Cardiac muscle cell (in vitro differentiated cells and primary cell): ENCODE measurements around the gene APOC4. TPM values are rescaled to one million over a fixed set of nuclear protein-coding genes. Genes with fewer than 3 reads are reported as not detected.

ENCODE experiments used
- DNase-seq, 2 donors: peaks; one replicate each; pipeline versions ENCODE4 v3.0.0 to v3.0.0-alpha.2; 2010 to 2017; ENCODE audit warnings: low read depth in 1 of 2, low spot score in 1 of 2
- H3K27ac ChIP-seq: fragments of 200-600 bp; sonication (generic); 2 replicates; pipeline ENCODE4 v1.5.1; 2016
- H3K27me3 ChIP-seq: fragments of 200-600 bp; sonication (generic); 2 replicates; pipeline ENCODE4 v1.6.0; 2016; ENCODE audit warnings: control low read depth
- H3K36me3 ChIP-seq: fragments of 200-600 bp; sonication (generic); 2 replicates; pipeline ENCODE4 v1.5.1; 2016; ENCODE audit warnings: control low read depth
- H3K4me1 ChIP-seq: fragments of 200-600 bp; sonication (generic); 2 replicates; pipeline ENCODE4 v1.8.1; 2017; ENCODE audit warnings: low read depth, mild to moderate bottlenecking, mixed run types
- H3K4me3 ChIP-seq: fragments of 200-600 bp; sonication (generic); 2 replicates; pipeline ENCODE4 v1.5.1; 2016; ENCODE audit warnings: mild to moderate bottlenecking
- H3K9me3 ChIP-seq: fragments of 200-600 bp; sonication (generic); 2 replicates; pipeline ENCODE4 v1.5.1; 2017; ENCODE audit warnings: low read depth, mild to moderate bottlenecking, control low read depth
- polyA plus RNA-seq: library from polyadenylated mRNA; unstranded; fragments of >200 nt; fragmentation: Nextera tagmentation; extraction: Ambion mirVana; gene quantifications from 2 replicates; pipeline ENCODE4 v1.2.1, GENCODE V29; 2016
- total RNA-seq: library from RNA; depleted of rRNA; stranded (reverse); fragments of >200 nt; gene quantifications from 2 replicates; pipeline ENCODE4 v1.2.3, GENCODE V29; 2016
- TF ChIP-seq, protein P1 (sequence below): IDR thresholded peaks from 2 replicates; pipeline ENCODE4 v1.5.1; 2012; ENCODE audit warnings: low read depth, mild to moderate bottlenecking, low read length

The APOC4 gene
- total and polyA plus RNA-seq, 2 experiments from 2014 or later, result not detected

DNA sequence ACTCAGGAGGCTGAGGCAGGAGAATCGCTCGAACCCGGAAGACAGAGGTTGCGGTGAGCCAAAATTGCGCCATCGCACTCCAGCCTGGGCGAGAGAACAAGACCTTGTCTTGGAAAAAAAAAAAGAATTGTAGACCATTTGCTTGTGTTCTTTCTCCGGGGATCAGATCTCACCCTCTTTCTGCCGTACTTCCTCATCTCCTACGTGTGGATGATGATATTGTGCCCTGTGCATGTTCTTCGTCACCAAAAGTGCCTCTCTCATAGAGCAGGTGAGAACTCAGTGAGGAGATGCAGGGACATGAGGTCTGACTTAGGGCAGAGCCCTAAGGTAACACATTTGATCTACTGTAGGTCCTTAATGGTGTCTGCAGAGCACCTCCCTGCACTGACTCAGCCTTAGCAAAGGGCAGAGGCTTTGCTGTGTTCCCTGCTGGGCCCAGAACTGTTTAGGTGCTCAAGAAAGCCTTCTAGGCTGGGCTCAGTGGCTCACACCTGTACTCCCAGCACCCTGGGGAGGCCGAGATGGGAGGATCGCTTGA is 5.1 kb downstream of the APOC4 start:
- DNase-seq, result no peak

DNA sequence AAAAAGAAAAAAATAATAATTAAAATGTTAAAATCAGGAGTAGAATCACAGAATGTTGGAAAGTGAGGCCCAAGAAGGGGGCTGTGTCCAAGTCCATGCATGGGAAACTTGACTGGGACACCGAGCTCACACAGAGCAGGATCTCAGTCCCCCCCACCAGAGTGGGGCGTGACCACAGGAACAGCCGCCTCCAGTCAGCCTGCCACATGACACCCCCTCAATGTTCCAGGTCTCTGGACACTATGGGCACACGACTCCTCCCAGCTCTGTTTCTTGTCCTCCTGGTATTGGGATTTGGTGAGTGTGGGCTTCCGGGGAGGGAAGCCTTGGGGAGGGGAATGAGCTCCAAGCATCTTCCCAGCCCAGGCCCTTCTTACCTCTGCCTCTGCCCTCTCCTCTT is 6.2 kb downstream of the APOC4 start:
- no peak overlapping the region for H3K27ac ChIP-seq
- peaks cover 6% of the 10 kb centered on the region for H3K36me3 ChIP-seq
- no peak for DNase-seq
- H3K4me1 ChIP-seq, result no peaks in the 10 kb centered on the region
- no peaks in the 10 kb centered on the region for H3K9me3 ChIP-seq
- no peak overlapping the region for H3K4me3 ChIP-seq
- TF ChIP-seq, protein P1, sequence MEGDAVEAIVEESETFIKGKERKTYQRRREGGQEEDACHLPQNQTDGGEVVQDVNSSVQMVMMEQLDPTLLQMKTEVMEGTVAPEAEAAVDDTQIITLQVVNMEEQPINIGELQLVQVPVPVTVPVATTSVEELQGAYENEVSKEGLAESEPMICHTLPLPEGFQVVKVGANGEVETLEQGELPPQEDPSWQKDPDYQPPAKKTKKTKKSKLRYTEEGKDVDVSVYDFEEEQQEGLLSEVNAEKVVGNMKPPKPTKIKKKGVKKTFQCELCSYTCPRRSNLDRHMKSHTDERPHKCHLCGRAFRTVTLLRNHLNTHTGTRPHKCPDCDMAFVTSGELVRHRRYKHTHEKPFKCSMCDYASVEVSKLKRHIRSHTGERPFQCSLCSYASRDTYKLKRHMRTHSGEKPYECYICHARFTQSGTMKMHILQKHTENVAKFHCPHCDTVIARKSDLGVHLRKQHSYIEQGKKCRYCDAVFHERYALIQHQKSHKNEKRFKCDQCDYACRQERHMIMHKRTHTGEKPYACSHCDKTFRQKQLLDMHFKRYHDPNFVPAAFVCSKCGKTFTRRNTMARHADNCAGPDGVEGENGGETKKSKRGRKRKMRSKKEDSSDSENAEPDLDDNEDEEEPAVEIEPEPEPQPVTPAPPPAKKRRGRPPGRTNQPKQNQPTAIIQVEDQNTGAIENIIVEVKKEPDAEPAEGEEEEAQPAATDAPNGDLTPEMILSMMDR, result no peak
- no peaks in the 10 kb centered on the region for H3K27me3 ChIP-seq

More for the DNA sequence above, 5.1 kb downstream of the APOC4 start:
- no peaks in the 10 kb centered on the region for H3K4me1 ChIP-seq
- no peak overlapping the region for H3K4me3 ChIP-seq
- H3K36me3 ChIP-seq, result peaks cover 6% of the 10 kb centered on the region
- H3K27me3 ChIP-seq, result no peaks in the 10 kb centered on the region
- H3K9me3 ChIP-seq, result no peaks in the 10 kb centered on the region
- H3K27ac ChIP-seq, result no peak overlapping the region
- TF ChIP-seq, protein P1, result no peak

DNA sequence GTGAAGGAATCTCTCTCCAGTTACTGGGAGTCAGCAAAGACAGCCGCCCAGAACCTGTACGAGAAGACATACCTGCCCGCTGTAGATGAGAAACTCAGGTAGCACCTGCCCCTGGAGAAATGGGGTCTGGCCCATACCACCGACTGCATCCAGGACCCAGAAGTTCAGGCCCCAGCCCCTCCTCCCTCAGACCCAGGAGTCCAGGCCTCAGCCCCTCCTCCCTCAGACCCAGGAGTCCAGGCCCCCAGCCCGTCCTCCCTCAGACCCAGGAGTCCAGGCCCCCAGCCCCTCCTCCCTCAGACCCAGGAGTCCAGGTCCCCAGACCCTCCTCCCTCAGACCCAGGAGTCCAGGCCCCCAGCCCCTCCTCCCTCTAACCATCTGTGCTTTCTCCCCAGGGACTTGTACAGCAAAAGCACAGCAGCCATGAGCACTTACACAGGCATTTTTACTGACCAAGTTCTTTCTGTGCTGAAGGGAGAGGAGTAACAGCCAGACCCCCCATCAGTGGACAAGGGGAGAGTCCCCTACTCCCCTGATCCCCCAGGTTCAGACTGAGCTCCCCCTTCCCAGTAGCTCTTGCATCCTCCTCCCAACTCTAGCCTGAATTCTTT is 6.8 kb downstream of the APOC4 start:
- H3K36me3 ChIP-seq, result peaks cover 6% of the 10 kb centered on the region
- H3K27ac ChIP-seq, result no peak overlapping the region
- no peaks in the 10 kb centered on the region for H3K4me1 ChIP-seq
- H3K9me3 ChIP-seq, result no peaks in the 10 kb centered on the region
- H3K4me3 ChIP-seq, result no peak overlapping the region
- H3K27me3 ChIP-seq, result no peaks in the 10 kb centered on the region
- no peak for DNase-seq
- TF ChIP-seq, protein P1, result no peak

DNA sequence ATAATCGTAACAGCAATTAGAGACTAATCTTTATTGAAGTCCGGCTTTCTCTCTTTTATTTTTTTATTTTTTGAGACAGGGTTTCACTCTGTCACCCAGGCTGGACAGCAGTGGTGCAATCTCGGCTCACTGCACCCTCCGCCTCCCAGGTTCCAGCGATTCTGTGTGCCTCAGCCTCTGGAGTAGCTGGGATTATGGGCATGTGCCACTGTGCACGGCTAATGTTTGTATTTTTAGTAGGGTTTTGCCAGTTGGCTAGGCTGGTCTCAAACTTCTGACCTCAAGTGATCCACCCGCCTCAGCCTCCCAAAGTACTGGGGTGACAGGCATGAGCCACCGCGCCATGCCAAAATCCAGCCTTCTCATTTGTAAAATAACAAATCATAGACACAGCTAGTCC is 7.5 kb downstream of the APOC4 start:
- Histone ChIP-seq H3K4me1 (no peaks in the 10 kb centered on the region), H3K9me3 (no peaks in the 10 kb centered on the region), H3K4me3 (no peak overlapping the region), H3K27me3 (no peaks in the 10 kb centered on the region), H3K36me3 (peaks cover 6% of the 10 kb centered on the region), H3K27ac (no peak overlapping the region)
- no peak for DNase-seq
- TF ChIP-seq, protein P1, result no peak

DNA sequence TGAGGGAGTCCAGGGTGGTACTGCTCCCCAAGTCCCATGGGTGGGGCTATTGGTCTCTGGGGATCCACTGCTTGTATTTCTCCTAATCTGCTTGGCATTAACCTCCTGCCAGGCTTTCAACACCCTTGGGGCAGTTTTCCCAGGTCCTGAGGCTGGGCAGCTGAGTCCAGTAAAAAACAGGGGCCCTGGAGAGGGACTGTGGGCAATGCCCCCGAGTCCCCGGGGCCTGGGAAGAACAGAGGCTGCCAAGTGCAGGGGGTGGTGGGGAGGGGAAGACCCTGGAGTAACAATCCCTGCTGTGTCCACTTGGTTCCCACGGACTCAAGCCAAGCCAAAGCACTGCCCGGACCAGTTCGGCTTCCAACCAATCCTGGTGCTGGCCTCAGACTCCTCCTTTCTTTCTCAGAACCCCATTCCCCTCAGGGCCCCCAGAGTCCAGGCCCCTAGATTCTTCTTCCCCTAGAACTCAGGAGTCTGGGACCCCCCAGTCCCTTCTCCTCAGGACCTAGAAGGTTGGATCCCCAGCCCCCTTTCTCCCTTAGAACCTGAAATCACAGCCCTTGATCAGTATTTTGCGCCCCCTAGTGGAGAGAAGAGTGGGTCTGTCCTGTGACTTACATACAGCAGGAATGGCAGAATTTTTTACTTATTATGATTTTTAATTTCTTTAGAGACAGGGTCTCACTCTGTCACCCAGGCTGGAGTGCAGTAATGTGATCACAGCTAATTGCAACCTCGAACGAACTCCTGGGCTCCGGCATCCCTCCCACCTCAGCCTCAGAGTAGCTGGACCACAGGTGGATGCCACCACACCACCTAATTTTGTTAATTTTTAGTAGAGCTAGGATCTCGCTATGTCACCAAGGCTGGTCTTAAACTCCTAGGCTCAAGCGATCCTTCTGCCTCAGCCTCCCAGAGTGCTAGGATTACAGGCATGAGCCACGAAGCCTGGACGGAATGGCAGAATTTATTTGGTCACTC is 9.4 kb downstream of the APOC4 start:
- H3K27ac ChIP-seq, result no peak overlapping the region
- no peak overlapping the region for H3K4me3 ChIP-seq
- DNase-seq, result peak; percentile 89 to 91
- H3K27me3 ChIP-seq, result no peaks in the 10 kb centered on the region
- TF ChIP-seq, protein P1, result peak; percentile 88
- H3K4me1 ChIP-seq, result peaks cover 5% of the 10 kb centered on the region
- H3K9me3 ChIP-seq, result no peaks in the 10 kb centered on the region
- H3K36me3 ChIP-seq, result peaks cover 6% of the 10 kb centered on the region
